HG03139 (cell line): ENCODE results near the gene ACSL6.

Experiments used
- ATAC-seq: cut with Tn5 transposase; IDR thresholded peaks from one replicate; pipeline ENCODE4 v1.9.1; 2021; ENCODE audit not compliant: unreplicated experiment

ACSL6 gene

GRCh38 chr5:131984956-131985665 is 26.3 kb downstream of the ACSL6 start:
- ATAC-seq: no peak

GRCh38 chr5:131983244-131983771 is 28.1 kb downstream of the ACSL6 start:
- no peak for ATAC-seq

- ATAC-seq: no peak
Measured at GRCh38 chr5:131981516-131981915, 29.9 kb downstream of the ACSL6 start.

GRCh38 chr5:131980696-131981095 is 30.8 kb downstream of the ACSL6 start:
- ATAC-seq: no peak

- ATAC-seq: no peak
Measured at GRCh38 chr5:131979816-131980215, 31.6 kb downstream of the ACSL6 start.

- no peak for ATAC-seq
Measured at GRCh38 chr5:131977212-131977604, 34.2 kb downstream of the ACSL6 start.

GRCh38 chr5:131976414-131977211 is 34.8 kb downstream of the ACSL6 start:
- no peak for ATAC-seq

GRCh38 chr5:131974956-131975726 is 36.3 kb downstream of the ACSL6 start:
- ATAC-seq: no peak

- no peak for ATAC-seq
Measured at GRCh38 chr5:131974622-131974955, 36.9 kb downstream of the ACSL6 start.

- ATAC-seq: no peak
Measured at GRCh38 chr5:131974016-131974415, 37.4 kb downstream of the ACSL6 start.

- no peak for ATAC-seq
Measured at GRCh38 chr5:131973089-131973712, 38.3 kb downstream of the ACSL6 start.

- no peak for ATAC-seq
Measured at GRCh38 chr5:131968396-131968954, 43.0 kb downstream of the ACSL6 start.

- ATAC-seq: no peak
Measured at GRCh38 chr5:131966551-131966950, 44.9 kb downstream of the ACSL6 start.

- ATAC-seq: no peak
Measured at GRCh38 chr5:131965826-131966415, 45.5 kb downstream of the ACSL6 start.

- ATAC-seq: no peak
Measured at GRCh38 chr5:131959906-131960305, 51.6 kb downstream of the ACSL6 start.

GRCh38 chr5:131959136-131959535 is 52.3 kb downstream of the ACSL6 start:
- ATAC-seq: no peak

- ATAC-seq: no peak
Measured at GRCh38 chr5:131957721-131958441, 53.6 kb downstream of the ACSL6 start.

GRCh38 chr5:131953969-131954368 is 57.5 kb downstream of the ACSL6 start:
- ATAC-seq: no peak

GRCh38 chr5:131952301-131952857 is 59.1 kb downstream of the ACSL6 start:
- no peak for ATAC-seq
